Activated B cell treated with CpG ODN at 0.5 μM for 24 hours (primary cell): ENCODE data around the gene LRSAM1. TPM values are rescaled to one million over a fixed set of nuclear protein-coding genes. Genes with fewer than 3 reads are reported as not detected.

Source experiments
- ATAC-seq: fragments of 200-7000 bp; cut with Tn5 transposase; one replicate; pipeline ENCODE4 v1.10.0; 2021; ENCODE audit warnings: low read depth, mild to moderate bottlenecking, moderate library complexity
- CTCF ChIA-PET: fragments of 350-600 bp; sonication (Branson Sonifier 250); formaldehyde crosslinking; loops from one replicate; lab custom pipeline; 2021; ENCODE audit warnings: antibody characterized with exemption; lab: Charles Lee
- POLR2A ChIA-PET: fragments of 350-600 bp; sonication (Branson Sonifier 250); formaldehyde crosslinking; loops from one replicate; lab custom pipeline; 2021; ENCODE audit warnings: antibody characterized with exemption; lab: Charles Lee
- DNase-seq: peaks from one replicate; pipeline ENCODE4 v3.0.0; 2022
- H3K27ac Mint-ChIP-seq: one replicate; pipeline ENCODE4 v1.8.0; 2020; ENCODE audit warnings: mixed read lengths
- H3K27me3 Mint-ChIP-seq: one replicate; pipeline ENCODE4 v1.8.0; 2021; ENCODE audit warnings: mixed read lengths
- H3K36me3 Mint-ChIP-seq: one replicate; pipeline ENCODE4 v1.8.0; 2021; ENCODE audit warnings: low read depth, mixed read lengths
- H3K4me1 Mint-ChIP-seq: one replicate; pipeline ENCODE4 v1.8.0; 2021; ENCODE audit warnings: mixed read lengths
- H3K4me3 Mint-ChIP-seq: one replicate; pipeline ENCODE4 v1.8.0; 2020; ENCODE audit warnings: mild to moderate bottlenecking, mixed read lengths
- H3K9me3 Mint-ChIP-seq: one replicate; pipeline ENCODE4 v1.8.0; 2020; ENCODE audit warnings: mixed read lengths
- CTCF ChIP-seq: fragments of 200-600 bp; IDR thresholded peaks from one replicate; pipeline ENCODE4 v1.8.0; 2022; ENCODE audit warnings: antibody characterized with exemption, mild to moderate bottlenecking
- intact Hi-C: fragments of 100-400 bp; cut with micrococcal nuclease; formaldehyde crosslinking; loops from one replicate; pipeline ENCODE4 v1.15.1; 2024
- total RNA-seq: library from RNA; stranded (reverse); gene quantifications from 2 replicates; pipeline ENCODE4 v1.2.3, GENCODE V29; 2022

The LRSAM1 gene
- total RNA-seq: 19.4 and 23.9 TPM in 2 replicates

GRCh38 chr9:127450830-127451607 lies at the start of gene LRSAM1, which contains the start of gene RPL12:
LRSAM1 (plus strand) TSS chr9:127451510; CDS start chr9:127454528, 3,018 bp downstream.
RPL12 (minus strand) TSS chr9:127451406; CDS start chr9:127451317, 89 bp downstream.
- intact Hi-C loops: loop anchor here (1.0 to 5.0 kb wide), 9 partner anchors 27 to 1431 kb away; partner anchors contain the start of genes KYAT1, LRRC8A, PTRH1 and SH2D3C
- peaks cover 65% of the 10 kb centered on the region for H3K36me3 Mint-ChIP-seq
- H3K4me1 Mint-ChIP-seq: peaks cover 68% of the 10 kb centered on the region

GRCh38 chr9:127402401-127403090 lies 48.8 kb upstream of the LRSAM1 start:
- ChIA-PET POLR2A (no interaction called here), CTCF (no interaction called here)
- ATAC-seq: no peak
- H3K36me3 Mint-ChIP-seq: peaks cover 3% of the 10 kb centered on the region
- no peak for TF ChIP-seq CTCF
- DNase-seq: no peak
- H3K4me1 Mint-ChIP-seq: peaks cover 5% of the 10 kb centered on the region
- intact Hi-C loops: no loop called here
- no peaks in the 10 kb centered on the region for H3K27me3 Mint-ChIP-seq
- H3K9me3 Mint-ChIP-seq: no peaks in the 10 kb centered on the region
- no peak overlapping the region for H3K27ac Mint-ChIP-seq
- H3K4me3 Mint-ChIP-seq: no peak overlapping the region

More at GRCh38 chr9:127450830-127451607, at the start of gene LRSAM1, which contains the start of gene RPL12:
- H3K27ac Mint-ChIP-seq: peak within 1 kb of the TSS; percentile 96
- no peak for TF ChIP-seq CTCF
- H3K9me3 Mint-ChIP-seq: no peaks in the 10 kb centered on the region
- DNase-seq: peak; percentile 99
- no peaks in the 10 kb centered on the region for H3K27me3 Mint-ChIP-seq
- POLR2A ChIA-PET: interaction anchor here (0.6 to 2.9 kb wide), 40 partner anchors 9 to 1630 kb away, joined by 3 to 44 read pairs (median 6); partner anchors contain the start of genes CDK9, DOLPP1, PIP5KL1 and PTRH1
- peak within 1 kb of the TSS; percentile 96 for H3K4me3 Mint-ChIP-seq
- peak; percentile 66 for ATAC-seq
- CTCF ChIA-PET: interaction anchor here (1.0 to 1.6 kb wide), 3 partner anchors 226 to 284 kb away, joined by 3 to 4 read pairs (median 4); partner anchors contain the start of gene TOR2A

- ChIA-PET POLR2A (no interaction called here), CTCF (no interaction called here)
- H3K27ac Mint-ChIP-seq: no peak overlapping the region
These were observed 47.7 kb upstream of the LRSAM1 start for GRCh38 chr9:127403507-127404192.

GRCh38 chr9:127404631-127405030 lies 46.7 kb upstream of the LRSAM1 start:
- no peak for TF ChIP-seq CTCF
- Mint-ChIP-seq H3K9me3 (no peaks in the 10 kb centered on the region), H3K36me3 (peaks cover 3% of the 10 kb centered on the region), H3K4me1 (no peaks in the 10 kb centered on the region), H3K4me3 (no peak overlapping the region), H3K27ac (no peak overlapping the region), H3K27me3 (no peaks in the 10 kb centered on the region)
- DNase-seq: no peak
- POLR2A ChIA-PET: no interaction called here
- intact Hi-C loops: no loop called here
- ATAC-seq: no peak
- CTCF ChIA-PET: no interaction called here

More at GRCh38 chr9:127403507-127404192, 47.7 kb upstream of the LRSAM1 start:
- intact Hi-C loops: no loop called here
- no peak for TF ChIP-seq CTCF
- DNase-seq: no peak
- Mint-ChIP-seq H3K9me3 (no peaks in the 10 kb centered on the region), H3K27me3 (no peaks in the 10 kb centered on the region), H3K4me3 (no peak overlapping the region), H3K36me3 (peaks cover 3% of the 10 kb centered on the region), H3K4me1 (no peaks in the 10 kb centered on the region)
- ATAC-seq: no peak
